HEK293 (cell line): ENCODE measurements around the gene GZMB.

ENCODE experiments used
- CTCF ChIA-PET: fragments of 350-600 bp; formaldehyde crosslinking; extraction: SDS; loops from one replicate; lab custom pipeline; 2021; ENCODE audit warnings: antibody characterized with exemption; lab: Yijun Ruan, JAX
- POLR2A ChIA-PET: fragments of 300-600 bp; formaldehyde crosslinking; extraction: SDS; loops from one replicate; lab custom pipeline; 2020; ENCODE audit warnings: antibody characterized with exemption, inconsistent platforms; lab: Yijun Ruan, JAX
- H3K27ac ChIP-seq: fragments of 200-500 bp; sonication (Bioruptor generic); 2 replicates; pipeline ENCODE4 v1.5.1; 2014; ENCODE audit warnings: low read depth, low read length, control low read depth, inconsistent platforms; ENCODE audit errors: extremely low read depth
- H3K36me3 ChIP-seq, 2 experiments: fragments of 200-500 bp in 1 of 2; sonication (Bioruptor generic) in 1 of 2; 1 replicate in 1 of 2; 2 replicates in 1 of 2; pipeline ENCODE4 v1.5.1; 2014 to 2017; ENCODE audit warnings: inconsistent platforms in 2 of 2, low read length in 2 of 2; ENCODE audit not compliant: control insufficient read depth in 2 of 2, insufficient read depth in 1 of 2
- H3K4me1 ChIP-seq: fragments of 200-500 bp; sonication (Bioruptor generic); 2 replicates; pipeline ENCODE4 v1.5.1; 2014; ENCODE audit warnings: mild to moderate bottlenecking, low read length, inconsistent platforms; ENCODE audit not compliant: control insufficient read depth, insufficient read depth
- H3K4me3 ChIP-seq: 2 replicates; pipeline ENCODE4 v1.5.1; 2011; ENCODE audit warnings: low read depth, mild to moderate bottlenecking, control low read depth, low read length, moderate library complexity
- H3K9me3 ChIP-seq: fragments of 200-500 bp; sonication (Bioruptor generic); 2 replicates; pipeline ENCODE4 v1.5.1; 2014; ENCODE audit warnings: low read depth, low read length, inconsistent platforms; ENCODE audit not compliant: control insufficient read depth, insufficient read depth
- CTCF ChIP-seq: fragments of 450-650 bp; formaldehyde crosslinking; IDR thresholded peaks from 2 replicates; pipeline ENCODE4 v1.5.1; 2016; ENCODE audit warnings: missing biosample characterization, missing genetic modification characterization
- GFI1B ChIP-seq: fragments of 450-650 bp; formaldehyde crosslinking; IDR thresholded peaks from 2 replicates; pipeline ENCODE4 v1.5.1; 2016; ENCODE audit warnings: missing biosample characterization, missing genetic modification characterization
- GLIS1 ChIP-seq: fragments of 450-650 bp; formaldehyde crosslinking; IDR thresholded peaks from 2 replicates; pipeline ENCODE4 v1.5.1; 2016; ENCODE audit warnings: missing biosample characterization, missing genetic modification characterization
- PRDM10 ChIP-seq: fragments of 450-650 bp; formaldehyde crosslinking; IDR thresholded peaks from 2 replicates; pipeline ENCODE4 v1.5.1; 2016; ENCODE audit warnings: missing biosample characterization, missing genetic modification characterization
- SP2 ChIP-seq: fragments of 450-650 bp; formaldehyde crosslinking; IDR thresholded peaks from 2 replicates; pipeline ENCODE4 v1.5.1; 2016; ENCODE audit warnings: missing biosample characterization, missing genetic modification characterization
- YY2 ChIP-seq: fragments of 450-650 bp; formaldehyde crosslinking; IDR thresholded peaks from 2 replicates; pipeline ENCODE4 v1.5.1; 2016; ENCODE audit warnings: missing biosample characterization, missing genetic modification characterization
- ZBTB1 ChIP-seq: fragments of 450-650 bp; formaldehyde crosslinking; IDR thresholded peaks from 2 replicates; pipeline ENCODE4 v1.5.1; 2016; ENCODE audit warnings: missing biosample characterization, missing genetic modification characterization
- ZBTB17 ChIP-seq: fragments of 450-650 bp; formaldehyde crosslinking; IDR thresholded peaks from 2 replicates; pipeline ENCODE4 v1.5.1; 2016; ENCODE audit warnings: missing biosample characterization, missing genetic modification characterization
- ZBTB49 ChIP-seq: fragments of 450-650 bp; formaldehyde crosslinking; IDR thresholded peaks from 2 replicates; pipeline ENCODE4 v1.5.1; 2016; ENCODE audit warnings: missing biosample characterization, missing genetic modification characterization, low read depth
- ZEB2 ChIP-seq: fragments of 450-650 bp; formaldehyde crosslinking; IDR thresholded peaks from 2 replicates; pipeline ENCODE4 v1.5.1; 2016; ENCODE audit warnings: missing biosample characterization, missing genetic modification characterization
- ZFP41 ChIP-seq: fragments of 450-650 bp; formaldehyde crosslinking; IDR thresholded peaks from 2 replicates; pipeline ENCODE4 v1.5.1; 2016; ENCODE audit warnings: missing biosample characterization, missing genetic modification characterization, borderline replicate concordance
- ZNF600 ChIP-seq: fragments of 450-650 bp; formaldehyde crosslinking; IDR thresholded peaks from 2 replicates; pipeline ENCODE4 v1.5.1; 2016; ENCODE audit warnings: missing biosample characterization, missing genetic modification characterization
- ZNF629 ChIP-seq: fragments of 450-650 bp; formaldehyde crosslinking; IDR thresholded peaks from 2 replicates; pipeline ENCODE4 v1.5.1; 2017; ENCODE audit warnings: missing biosample characterization, missing genetic modification characterization
- ZNF654 ChIP-seq: fragments of 450-650 bp; formaldehyde crosslinking; IDR thresholded peaks from 2 replicates; pipeline ENCODE4 v1.5.1; 2016; ENCODE audit warnings: low read depth, missing biosample characterization, missing genetic modification characterization
- ZNF660 ChIP-seq: fragments of 450-650 bp; IDR thresholded peaks from 2 replicates; pipeline ENCODE4 v1.5.1; 2018; ENCODE audit warnings: missing biosample characterization, mild to moderate bottlenecking, missing genetic modification characterization
- ZNF843 ChIP-seq: fragments of 450-650 bp; formaldehyde crosslinking; IDR thresholded peaks from 2 replicates; pipeline ENCODE4 v1.5.1; 2016; ENCODE audit warnings: missing biosample characterization, missing genetic modification characterization
- ZXDB ChIP-seq: fragments of 450-650 bp; formaldehyde crosslinking; IDR thresholded peaks from 2 replicates; pipeline ENCODE4 v1.5.1; 2016; ENCODE audit warnings: missing biosample characterization, missing genetic modification characterization
- TF ChIP-seq, protein P1 (sequence below): fragments of 450-650 bp; formaldehyde crosslinking; IDR thresholded peaks from 2 replicates; pipeline ENCODE4 v1.5.1; 2016; ENCODE audit warnings: missing biosample characterization, missing genetic modification characterization

Gene GZMB

DNA sequence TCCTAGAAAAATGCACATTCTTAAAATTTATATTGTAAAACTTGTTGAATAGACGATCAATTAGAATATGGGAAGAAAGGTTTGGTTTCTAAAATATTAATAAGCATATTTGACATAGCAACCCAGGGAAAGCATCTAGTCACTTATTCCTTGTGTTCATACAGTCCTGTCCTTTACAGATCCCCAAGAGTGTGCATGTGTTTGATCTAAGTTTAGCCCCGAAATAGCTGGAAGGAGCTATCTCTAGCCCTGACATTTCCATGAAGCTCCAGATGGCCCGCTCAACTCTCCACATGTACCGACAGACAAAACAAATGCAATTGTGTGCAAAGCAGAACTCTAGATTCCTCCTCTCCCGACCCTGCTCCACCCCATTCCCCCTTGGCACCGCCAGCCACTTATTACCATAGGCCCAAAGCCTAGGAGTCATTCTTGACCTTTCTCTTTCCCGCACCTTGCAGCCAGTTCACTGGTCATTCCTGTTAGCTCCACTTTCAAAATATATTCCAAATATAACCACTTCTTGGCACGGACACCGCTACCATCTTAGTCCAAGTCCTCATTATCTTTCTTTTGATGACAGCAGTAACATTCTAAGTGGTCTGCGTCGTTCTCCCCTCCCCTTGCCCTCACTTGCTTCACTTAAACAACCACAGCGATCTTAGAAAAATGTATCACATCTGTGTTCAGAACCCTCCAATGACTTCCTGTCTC is 45.4 kb upstream of the GZMB start:
- Histone ChIP-seq H3K36me3 (no peaks in the 10 kb centered on the region), H3K4me3 (no peak overlapping the region), H3K27ac (no peak overlapping the region), H3K9me3 (no peaks in the 10 kb centered on the region), H3K4me1 (no peaks in the 10 kb centered on the region)
- TF ChIP-seq PRDM10, result no peak
- no peak for TF ChIP-seq ZFP41 (tag by site-specific recombination)
- no peak for TF ChIP-seq YY2
- TF ChIP-seq, protein P1, sequence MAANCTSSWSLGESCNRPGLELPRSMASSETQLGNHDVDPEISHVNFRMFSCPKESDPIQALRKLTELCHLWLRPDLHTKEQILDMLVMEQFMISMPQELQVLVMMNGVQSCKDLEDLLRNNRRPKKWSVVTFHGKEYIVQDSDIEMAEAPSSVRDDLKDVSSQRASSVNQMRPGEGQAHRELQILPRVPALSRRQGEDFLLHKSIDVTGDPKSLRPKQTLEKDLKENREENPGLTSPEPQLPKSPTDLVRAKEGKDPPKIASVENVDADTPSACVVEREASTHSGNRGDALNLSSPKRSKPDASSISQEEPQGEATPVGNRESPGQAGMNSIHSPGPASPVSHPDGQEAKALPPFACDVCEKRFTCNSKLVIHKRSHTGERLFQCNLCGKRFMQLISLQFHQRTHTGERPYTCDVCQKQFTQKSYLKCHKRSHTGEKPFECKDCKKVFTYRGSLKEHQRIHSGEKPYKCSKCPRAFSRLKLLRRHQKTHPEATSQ (tag by site-specific recombination), result no peak
- TF ChIP-seq GFI1B (tag by site-specific recombination), result no peak
- ChIA-PET CTCF (interaction anchor here (0.5 to 1.6 kb wide), 19 partner anchors 10 to 727 kb away, joined by 3 to 9 read pairs (median 4); no protein-coding TSS in a partner anchor), POLR2A (no interaction called here)

GRCh38 chr14:24678801-24679247 is 44.8 kb upstream of the GZMB start:
- H3K36me3 ChIP-seq, result no peaks in the 10 kb centered on the region
- no peaks in the 10 kb centered on the region for H3K4me1 ChIP-seq
- no peak for TF ChIP-seq ZBTB1 (tag by site-specific recombination)
- no peak for TF ChIP-seq GLIS1 (tag by site-specific recombination)
- TF ChIP-seq ZNF843 (tag by site-specific recombination), result no peak
- no peak for TF ChIP-seq ZEB2 (tag by site-specific recombination)
- TF ChIP-seq ZXDB (tag by site-specific recombination), result no peak
- TF ChIP-seq CTCF (tag by site-specific recombination), result peak; percentile 79
- TF ChIP-seq ZNF660 (tag by site-specific recombination), result peak; percentile 75
- TF ChIP-seq SP2, result no peak
- peak; percentile 59 for TF ChIP-seq ZNF654
- TF ChIP-seq ZNF600, result peak; percentile 86
- TF ChIP-seq ZBTB49 (tag by site-specific recombination), result no peak
- TF ChIP-seq ZNF629 (tag by site-specific recombination), result no peak
- peak; percentile 59 for TF ChIP-seq ZBTB17 (tag by site-specific recombination)
- CTCF ChIA-PET, result interaction anchor here (0.6 to 1.6 kb wide), 13 partner anchors 10 to 728 kb away, joined by 3 to 8 read pairs (median 4); no protein-coding TSS in a partner anchor
- POLR2A ChIA-PET, result no interaction called here
- H3K9me3 ChIP-seq, result no peaks in the 10 kb centered on the region
- H3K4me3 ChIP-seq, result no peak overlapping the region
- no peak overlapping the region for H3K27ac ChIP-seq
